Adrenal gland (tissue), 12 donors: ENCODE results near the gene TIMP3. TPM values are rescaled to one million over a fixed set of nuclear protein-coding genes. Genes with fewer than 3 reads are reported as not detected.
"Not testable (repeated sequence)": the region's sequence is repeated elsewhere in the genome, so short reads cannot be mapped to it uniquely, and the experiment has no call there.

Source experiments
- DNase-seq, 7 donors: peaks; one replicate each; pipeline ENCODE4 v3.0.0-alpha.2; 2019 to 2020
- H3K27ac ChIP-seq, 5 donors: fragments of 200-600 bp; sonication (generic) in 4 of 5; 1 replicate in 3 of 5; 2 replicates in 2 of 5; pipeline versions ENCODE4 v1.5.1 to v1.8.0; 2016 to 2020; ENCODE audit warnings: mild to moderate bottlenecking in 1 of 5
- H3K27me3 ChIP-seq: fragments of 200-600 bp; 2 replicates; pipeline ENCODE4 v1.8.0; 2021
- H3K36me3 ChIP-seq, 2 donors: fragments of 200-600 bp; replicated peaks in 1 of 2; 1 replicate in 1 of 2; 2 replicates in 1 of 2; pipeline versions ENCODE4 v1.5.1 to v1.8.0; 2018 to 2022
- H3K4me1 ChIP-seq, 2 donors: fragments of 200-600 bp; replicated peaks in 1 of 2; 1 replicate in 1 of 2; 2 replicates in 1 of 2; pipeline versions ENCODE4 v1.5.1 to v1.8.0; 2018 to 2021
- H3K4me3 ChIP-seq, 4 donors: fragments of 200-600 bp; sonication (generic) in 3 of 4; one replicate each; pipeline ENCODE4 v1.5.1; 2016 to 2018
- H3K9me3 ChIP-seq, 3 donors: fragments of 200-600 bp; sonication (generic) in 1 of 3; replicated peaks in 1 of 3; 1 replicate in 2 of 3; 2 replicates in 1 of 3; pipeline versions ENCODE4 v1.5.1 to v1.8.0; 2016 to 2021
- CTCF ChIP-seq, 6 experiments: fragments of 450-650 bp in 4 of 6; fragments of 200-600 bp in 2 of 6; sonication (generic) in 1 of 6; IDR thresholded peaks; 1 replicate in 5 of 6; 2 replicates in 1 of 6; pipeline versions ENCODE4 v1.5.1 to v1.8.0; 2016 to 2021; ENCODE audit warnings: antibody characterized with exemption in 6 of 6, mild to moderate bottlenecking in 2 of 6, moderate library complexity in 1 of 6
- POLR2A ChIP-seq, 2 donors: fragments of 450-650 bp; IDR thresholded peaks; one replicate each; pipeline ENCODE4 v1.6.1; 2017; ENCODE audit warnings: antibody characterized with exemption in 2 of 2, mild to moderate bottlenecking in 2 of 2, moderate library complexity in 1 of 2
- WGBS, 4 donors: extraction: QIAGEN DNeasy Blood & Tissue Kit in 2 of 4; methylation state at CpG; one replicate each; pipeline versions ENCODE4 v1.1.5 to v1.1.7; 2013 to 2017; 5-methylcytosine and 5-hydroxymethylcytosine counted together
- intact Hi-C, 2 donors: fragments of 100-400 bp; cut with DNase I; formaldehyde crosslinking; loops; one replicate each; pipeline versions ENCODE4 v1.14.1 to v1.15.0; 2022 to 2023
- polyA plus RNA-seq, 3 donors: library from polyadenylated mRNA; stranded (reverse); fragments of 200-250 nt in 2 of 3; fragments of 350-450 nt in 1 of 3; fragmentation: Illumina TruSeq in 1 of 3; extraction: RNeasy Lipid Tissue Mini Kit (QIAGEN cat#74804) in 1 of 3; gene quantifications; one replicate each; pipeline ENCODE4 v1.2.3, GENCODE V29; 2013 to 2014
- total RNA-seq, 9 donors: library from RNA; depleted of rRNA in 4 of 9; stranded (reverse); fragments of >200 nt in 4 of 9; fragments of 120-200 nt in 1 of 9; fragmentation: NEBNext Ultra II Directional in 1 of 9; extraction: Animal tissue kit (Norgen Biotek cat#: 25700) in 1 of 9; gene quantifications; one replicate each; pipeline versions ENCODE4 v1.1.0 to v1.2.4, GENCODE V29; 2013 to 2023
- donor health status: healthy with polysubstance abuse.
- donor health status: Bipolar disorder and iron deficiency.
- donor health status: DM: yes; HTN: yes; CAD: no.
- donor health status: DM: no; HTN: no; CAD: no.
- donor health status: DM: no; HTN: no; CAD: no.
- donor health status: DM: yes; HTN: yes; CAD: no.

TIMP3 gene
- total and polyA plus RNA-seq, 12 donors, result 78.0 to 677 (median 334) TPM

DNA sequence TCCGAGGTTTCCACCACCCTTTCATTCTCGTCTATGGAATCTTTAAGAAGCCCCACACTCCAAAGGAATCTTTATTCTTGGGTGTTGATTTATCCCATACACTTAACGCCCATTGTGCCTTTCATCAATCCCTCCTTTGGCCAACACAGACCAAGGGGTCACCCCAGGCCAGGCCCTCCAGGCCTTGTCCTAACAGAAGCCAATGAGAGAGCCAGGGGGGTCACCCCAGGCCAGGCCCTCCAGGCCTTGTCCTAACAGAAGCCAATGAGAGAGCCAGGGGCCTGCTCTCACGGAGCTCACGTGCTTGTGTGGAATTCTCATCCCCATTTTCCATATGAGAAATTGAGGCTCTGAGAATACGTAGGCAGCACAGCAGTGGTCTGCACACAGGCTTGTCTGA, 47.9 kb upstream of the TIMP3 start:
- WGBS, 4 donors, result 84 to 94% (median 87%) methylated on average over 4 to 6 of the region's 6 CpGs
- Histone ChIP-seq H3K27ac (no peak overlapping the region), H3K36me3 (no peaks in the 10 kb centered on the region), H3K9me3 (no peaks in the 10 kb centered on the region), H3K4me3 (no peak overlapping the region), H3K27me3 (no peaks in the 10 kb centered on the region), H3K4me1 (no peaks in the 10 kb centered on the region)
- no peak for DNase-seq
- TF ChIP-seq CTCF (IDR thresholded peaks at IDR 0.05) (no peak), POLR2A (IDR thresholded peaks at IDR 0.05) (no peak)
- intact Hi-C loops, result no loop called here

DNA sequence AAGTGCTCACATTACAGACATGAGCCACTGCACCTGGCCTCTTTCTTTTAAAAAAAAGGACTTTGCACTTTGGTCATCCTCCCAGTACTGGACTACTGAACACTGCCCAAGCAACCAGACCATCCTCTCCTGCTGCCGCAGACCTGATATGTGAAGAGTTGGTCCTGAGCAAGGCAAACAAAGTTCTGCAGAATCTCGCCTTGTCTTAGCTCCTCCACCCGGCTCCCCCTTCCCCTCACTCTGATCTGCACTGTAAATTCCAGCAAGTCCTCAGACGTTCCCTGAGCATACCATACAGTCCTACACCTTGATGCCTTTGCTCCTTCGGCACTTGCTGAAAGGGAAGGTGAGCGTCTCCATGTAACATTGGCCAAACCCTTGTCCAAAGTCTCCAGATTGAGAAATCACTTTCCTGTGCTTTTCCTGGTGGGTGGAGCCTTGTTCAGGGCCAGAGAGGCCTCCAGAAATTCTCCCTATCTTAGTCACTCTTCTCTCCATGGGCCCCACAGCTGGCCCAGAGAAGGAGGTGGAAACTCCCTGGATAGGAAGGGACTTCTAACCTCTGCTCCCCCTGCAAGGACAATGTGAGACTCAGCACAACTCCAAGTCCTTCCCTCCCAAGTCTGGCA, 47.0 kb upstream of the TIMP3 start:
- DNase-seq, result peak in 2 of 7 donors; percentile 18 to 35
- Histone ChIP-seq H3K4me3 (no peak overlapping the region), H3K27me3 (no peaks in the 10 kb centered on the region), H3K9me3 (no peaks in the 10 kb centered on the region), H3K27ac (no peak overlapping the region), H3K4me1 (no peaks in the 10 kb centered on the region), H3K36me3 (no peaks in the 10 kb centered on the region)
- intact Hi-C loops, result no loop called here
- no peak for TF ChIP-seq CTCF (IDR thresholded peaks at IDR 0.05)
- TF ChIP-seq POLR2A (IDR thresholded peaks at IDR 0.05), result no peak
- 70 to 89% (median 76%) methylated on average over 6 of the region's 6 CpGs for WGBS, 4 donors

GRCh38 chr22:32757086-32757762, 44.3 kb upstream of the TIMP3 start:
- H3K4me3 ChIP-seq, DNase-seq, intact Hi-C loops, H3K4me1 ChIP-seq, H3K9me3 ChIP-seq, H3K27ac ChIP-seq, H3K27me3 ChIP-seq, H3K36me3 ChIP-seq: not testable (repeated sequence)
- 83 to 97% (median 91%) methylated on average over 14 of the region's 14 CpGs for WGBS, 4 donors

- intact Hi-C loops, result no loop called here
- no peak for TF ChIP-seq CTCF (IDR thresholded peaks at IDR 0.05)
- no peak for TF ChIP-seq POLR2A (IDR thresholded peaks at IDR 0.05)
Measured at GRCh38 chr22:32758866-32759385, 42.6 kb upstream of the TIMP3 start.

More at GRCh38 chr22:32758866-32759385, 42.6 kb upstream of the TIMP3 start:
- no peaks in the 10 kb centered on the region for H3K4me1 ChIP-seq
- H3K27me3 ChIP-seq, result no peaks in the 10 kb centered on the region
- H3K9me3 ChIP-seq, result no peaks in the 10 kb centered on the region
- H3K36me3 ChIP-seq, result no peaks in the 10 kb centered on the region
- no peak for DNase-seq
- H3K4me3 ChIP-seq, result no peak overlapping the region
- peak overlapping the region in 1 of 5 donors; percentile 45 for H3K27ac ChIP-seq
- WGBS, 4 donors, result 85 to 97% (median 93%) methylated on average over 3 of the region's 3 CpGs
